Ovary (tissue), 3 donors: ENCODE results near the gene DDIT3.

Experiments used
- CTCF ChIP-seq, 3 donors: fragments of 450-650 bp in 2 of 3; fragments of 200-600 bp in 1 of 3; IDR thresholded peaks; one replicate each; pipeline versions ENCODE4 v1.5.1 to v1.8.0; 2016 to 2022; ENCODE audit warnings: antibody characterized with exemption in 3 of 3, mild to moderate bottlenecking in 1 of 3
- EP300 ChIP-seq: sonication (generic); formaldehyde crosslinking; IDR thresholded peaks from one replicate; pipeline ENCODE4 v1.6.1; 2017; ENCODE audit warnings: antibody characterized with exemption
- donor health status: DM: no; HTN: no; CAD: no.

- TF ChIP-seq EP300 (no peak), CTCF (IDR thresholded peaks at IDR 0.05) (no peak)
Measured at GRCh38 chr12:57518176-57518919, 2.0 kb downstream of the DDIT3 start.
